Measurements from ENCODE around the gene NRIP1.

GRCh38 chr21:15006594-15007230 is 58.1 kb downstream of the NRIP1 start:
- TF ChIP-seq CTCF (IDR thresholded peaks at IDR 0.05) (no peak), POLR2A (IDR thresholded peaks at IDR 0.05) (no peak)

Data from gastroesophageal sphincter (tissue), 3 donors.